IPS-20b (cell line): ENCODE data around the gene GYG2.
"Not testable (repeated sequence)": the region's sequence is repeated elsewhere in the genome, so short reads cannot be mapped to it uniquely, and the experiment has no call there.

ENCODE experiments used
- H3K27ac ChIP-seq: one replicate; pipeline ENCODE4 v1.5.1; 2013; ENCODE audit warnings: low read length
- H3K27me3 ChIP-seq: 2 replicates; pipeline ENCODE4 v1.6.1; 2013; ENCODE audit warnings: mild to moderate bottlenecking, low read length, inconsistent platforms; ENCODE audit not compliant: insufficient read depth
- H3K36me3 ChIP-seq: 2 replicates; pipeline ENCODE4 v1.6.1; 2013; ENCODE audit warnings: low read depth, mild to moderate bottlenecking, inconsistent platforms, low read length, moderate library complexity; ENCODE audit not compliant: insufficient read depth
- H3K4me1 ChIP-seq: 2 replicates; pipeline ENCODE4 v1.6.1; 2013; ENCODE audit warnings: mild to moderate bottlenecking, control low read depth, inconsistent platforms, low read length, moderate library complexity; ENCODE audit not compliant: insufficient read depth
- H3K4me3 ChIP-seq: 2 replicates; pipeline ENCODE4 v1.5.1; 2013; ENCODE audit warnings: mild to moderate bottlenecking, low read length, inconsistent platforms
- H3K9ac ChIP-seq: 2 replicates; pipeline ENCODE4 v1.6.1; 2013; ENCODE audit warnings: low read depth, mild to moderate bottlenecking, inconsistent platforms, low read length, moderate library complexity
- H3K9me3 ChIP-seq: 2 replicates; pipeline ENCODE4 v1.6.1; 2013; ENCODE audit warnings: mild to moderate bottlenecking, low read depth, low read length, inconsistent platforms; ENCODE audit not compliant: insufficient read depth

GYG2 gene

GRCh38 chrX:2796808-2797207 lies 31.9 kb upstream of the GYG2 start:
- not testable (repeated sequence) for H3K9me3 ChIP-seq, H3K27me3 ChIP-seq, H3K4me1 ChIP-seq, H3K36me3 ChIP-seq, H3K27ac ChIP-seq, H3K4me3 ChIP-seq, H3K9ac ChIP-seq

GRCh38 chrX:2799369-2799768 lies 29.4 kb upstream of the GYG2 start:
- Histone ChIP-seq H3K27ac (peak overlapping the region; percentile 83), H3K9ac (peak overlapping the region; percentile 83; the same call in 1 of the 2 replicates), H3K27me3 (no peaks in the 10 kb centered on the region), H3K9me3 (no peaks in the 10 kb centered on the region), H3K4me3 (peak overlapping the region; percentile 53; the same call in 1 of the 2 replicates), H3K36me3 (no peaks in the 10 kb centered on the region), H3K4me1 (peaks cover 13% of the 10 kb centered on the region; the same call in 1 of the 2 replicates)

GRCh38 chrX:2799980-2800379 lies 28.8 kb upstream of the GYG2 start:
- not testable (repeated sequence) for H3K36me3 ChIP-seq, H3K27me3 ChIP-seq, H3K9me3 ChIP-seq
- Histone ChIP-seq H3K27ac (peak overlapping the region; percentile 83), H3K9ac (peak overlapping the region; percentile 83; the same call in 1 of the 2 replicates), H3K4me3 (peak overlapping the region; percentile 67; the same call in 1 of the 2 replicates), H3K4me1 (peaks cover 13% of the 10 kb centered on the region; the same call in 1 of the 2 replicates)

GRCh38 chrX:2801223-2801622 lies 27.5 kb upstream of the GYG2 start:
- Histone ChIP-seq H3K27me3 (no peaks in the 10 kb centered on the region), H3K9me3 (no peaks in the 10 kb centered on the region), H3K9ac (peak overlapping the region; percentile 83; the same call in 1 of the 2 replicates), H3K4me3 (peak overlapping the region; percentile 67), H3K4me1 (peaks cover 13% of the 10 kb centered on the region; the same call in 1 of the 2 replicates), H3K27ac (peak overlapping the region; percentile 83), H3K36me3 (no peaks in the 10 kb centered on the region)

GRCh38 chrX:2802376-2803090 lies 26.2 kb upstream of the GYG2 start:
- H3K36me3 ChIP-seq, H3K9me3 ChIP-seq, H3K4me3 ChIP-seq, H3K27me3 ChIP-seq, H3K27ac ChIP-seq: not testable (repeated sequence)
- Histone ChIP-seq H3K4me1 (peaks cover 13% of the 10 kb centered on the region; the same call in 1 of the 2 replicates), H3K9ac (peak overlapping the region; percentile 58; the same call in 1 of the 2 replicates)

- Histone ChIP-seq H3K27ac (peak overlapping the region; percentile 77), H3K9ac (peak overlapping the region; percentile 67; the same call in 1 of the 2 replicates), H3K4me1 (peaks cover 13% of the 10 kb centered on the region; the same call in 1 of the 2 replicates)
- not testable (repeated sequence) for H3K36me3 ChIP-seq, H3K9me3 ChIP-seq, H3K4me3 ChIP-seq, H3K27me3 ChIP-seq
Observed at GRCh38 chrX:2803486-2803885, 25.2 kb upstream of the GYG2 start.

GRCh38 chrX:2804106-2804843 lies 24.5 kb upstream of the GYG2 start:
- Histone ChIP-seq H3K9ac (peak overlapping the region; percentile 67; the same call in 1 of the 2 replicates), H3K27ac (peak overlapping the region; percentile 77)
- not testable (repeated sequence) for H3K9me3 ChIP-seq, H3K27me3 ChIP-seq, H3K4me1 ChIP-seq, H3K4me3 ChIP-seq, H3K36me3 ChIP-seq

GRCh38 chrX:2804858-2805257 lies 23.9 kb upstream of the GYG2 start:
- H3K4me3 ChIP-seq, H3K36me3 ChIP-seq, H3K4me1 ChIP-seq, H3K9me3 ChIP-seq, H3K27me3 ChIP-seq, H3K27ac ChIP-seq: not testable (repeated sequence)
- H3K9ac ChIP-seq = peak overlapping the region; percentile 69; the same call in 1 of the 2 replicates

GRCh38 chrX:2811271-2811670 lies 17.5 kb upstream of the GYG2 start:
- no peak overlapping the region for H3K4me3 ChIP-seq
- H3K4me1 ChIP-seq = no peaks in the 10 kb centered on the region
- no peaks in the 10 kb centered on the region for H3K36me3 ChIP-seq
- no peak overlapping the region for H3K9ac ChIP-seq
- no peak overlapping the region for H3K27ac ChIP-seq
- no peaks in the 10 kb centered on the region for H3K27me3 ChIP-seq
- no peaks in the 10 kb centered on the region for H3K9me3 ChIP-seq

GRCh38 chrX:2812161-2812907 lies 16.4 kb upstream of the GYG2 start:
- H3K27me3 ChIP-seq, H3K36me3 ChIP-seq, H3K4me3 ChIP-seq, H3K9me3 ChIP-seq, H3K27ac ChIP-seq, H3K4me1 ChIP-seq: not testable (repeated sequence)
- H3K9ac ChIP-seq = peak overlapping the region; percentile 45; the same call in 1 of the 2 replicates

- Histone ChIP-seq H3K9ac (no peak overlapping the region), H3K9me3 (no peaks in the 10 kb centered on the region), H3K4me3 (no peak overlapping the region), H3K27ac (no peak overlapping the region), H3K4me1 (no peaks in the 10 kb centered on the region), H3K36me3 (no peaks in the 10 kb centered on the region), H3K27me3 (no peaks in the 10 kb centered on the region)
Observed at GRCh38 chrX:2817036-2817435, 11.7 kb upstream of the GYG2 start.
